ENCODE measurements around the gene MGRN1.

MGRN1 gene

GRCh38 chr16:4583906-4584305 lies 40.7 kb upstream of the MGRN1 start:
- TF ChIP-seq CSDC2 (CRISPR knock-in tag; IDR thresholded peaks at IDR 0.05) (no peak), RARB (CRISPR knock-in tag; IDR thresholded peaks at IDR 0.05) (no peak), POU6F1 (CRISPR knock-in tag; IDR thresholded peaks at IDR 0.05; ENCODE audit: borderline replicate concordance, low read depth) (no peak), OSR1 (CRISPR knock-in tag; IDR thresholded peaks at IDR 0.05) (no peak), ARNTL (CRISPR knock-in tag; IDR thresholded peaks at IDR 0.05; ENCODE audit: borderline replicate concordance, low read depth) (no peak), TCF4 (CRISPR knock-in tag; IDR thresholded peaks at IDR 0.05; ENCODE audit: borderline replicate concordance) (no peak), SNAI2 (CRISPR knock-in tag; IDR thresholded peaks at IDR 0.05) (no peak)
- ATAC-seq = no peak

- no peak for ATAC-seq
- TF ChIP-seq PPARA (CRISPR knock-in tag; IDR thresholded peaks at IDR 0.05; ENCODE audit: borderline replicate concordance) (no peak), POU6F1 (CRISPR knock-in tag; IDR thresholded peaks at IDR 0.05; ENCODE audit: borderline replicate concordance, low read depth) (no peak), ZNF70 (CRISPR knock-in tag; IDR thresholded peaks at IDR 0.05) (no peak), ZNF8 (CRISPR knock-in tag; IDR thresholded peaks at IDR 0.05) (no peak), GLIS3 (CRISPR knock-in tag; IDR thresholded peaks at IDR 0.05) (no peak), ESRRG (CRISPR knock-in tag; IDR thresholded peaks at IDR 0.05) (no peak), TOX (CRISPR knock-in tag; IDR thresholded peaks at IDR 0.05; ENCODE audit: borderline replicate concordance) (no peak), ZFP30 (CRISPR knock-in tag; IDR thresholded peaks at IDR 0.05) (no peak), TCF4 (CRISPR knock-in tag; IDR thresholded peaks at IDR 0.05; ENCODE audit: borderline replicate concordance) (no peak), ISL1 (CRISPR knock-in tag; IDR thresholded peaks at IDR 0.05) (no peak), ZFP3 (CRISPR knock-in tag; IDR thresholded peaks at IDR 0.05) (no peak), BACH2 (CRISPR knock-in tag; IDR thresholded peaks at IDR 0.05; ENCODE audit: borderline replicate concordance) (no peak)
Measured at GRCh38 chr16:4586291-4586690, 38.3 kb upstream of the MGRN1 start.

GRCh38 chr16:4588386-4588785 lies 36.2 kb upstream of the MGRN1 start:
- ATAC-seq = no peak
- TF ChIP-seq ARNTL (CRISPR knock-in tag; IDR thresholded peaks at IDR 0.05; ENCODE audit: borderline replicate concordance, low read depth) (no peak), CSRNP3 (CRISPR knock-in tag; IDR thresholded peaks at IDR 0.05) (no peak), ZNF70 (CRISPR knock-in tag; IDR thresholded peaks at IDR 0.05) (no peak), ESRRG (CRISPR knock-in tag; IDR thresholded peaks at IDR 0.05) (no peak)

GRCh38 chr16:4588961-4589360 lies 35.7 kb upstream of the MGRN1 start:
- ATAC-seq = no peak
- no peak for TF ChIP-seq RARB (CRISPR knock-in tag; IDR thresholded peaks at IDR 0.05)
- no peak for TF ChIP-seq ZFP30 (CRISPR knock-in tag; IDR thresholded peaks at IDR 0.05)
- TF ChIP-seq TCF4 (CRISPR knock-in tag; IDR thresholded peaks at IDR 0.05; ENCODE audit: borderline replicate concordance) = no peak
- TF ChIP-seq OSR1 (CRISPR knock-in tag; IDR thresholded peaks at IDR 0.05) = no peak
- TF ChIP-seq CSDC2 (CRISPR knock-in tag; IDR thresholded peaks at IDR 0.05) = no peak
- no peak for TF ChIP-seq ARNTL (CRISPR knock-in tag; IDR thresholded peaks at IDR 0.05; ENCODE audit: borderline replicate concordance, low read depth)
- no peak for TF ChIP-seq TOX (CRISPR knock-in tag; IDR thresholded peaks at IDR 0.05; ENCODE audit: borderline replicate concordance)
- no peak for TF ChIP-seq PPARA (CRISPR knock-in tag; IDR thresholded peaks at IDR 0.05; ENCODE audit: borderline replicate concordance)
- TF ChIP-seq TSHZ2 (CRISPR knock-in tag; IDR thresholded peaks at IDR 0.05) = no peak

GRCh38 chr16:4591191-4591590 lies 33.4 kb upstream of the MGRN1 start:
- ATAC-seq = no peak
- TF ChIP-seq ZNF70 (CRISPR knock-in tag; IDR thresholded peaks at IDR 0.05) (no peak), CSDC2 (CRISPR knock-in tag; IDR thresholded peaks at IDR 0.05) (no peak), ZC3H10 (CRISPR knock-in tag; IDR thresholded peaks at IDR 0.05) (no peak), OSR1 (CRISPR knock-in tag; IDR thresholded peaks at IDR 0.05) (no peak), ESRRG (CRISPR knock-in tag; IDR thresholded peaks at IDR 0.05) (no peak), TSHZ2 (CRISPR knock-in tag; IDR thresholded peaks at IDR 0.05) (no peak), PPARA (CRISPR knock-in tag; IDR thresholded peaks at IDR 0.05; ENCODE audit: borderline replicate concordance) (no peak), ISL1 (CRISPR knock-in tag; IDR thresholded peaks at IDR 0.05) (no peak), RARB (CRISPR knock-in tag; IDR thresholded peaks at IDR 0.05) (no peak), ZNF565 (CRISPR knock-in tag; conservative IDR thresholded peaks at IDR 0.05; ENCODE audit: low read depth) (no peak), ARNTL (CRISPR knock-in tag; IDR thresholded peaks at IDR 0.05; ENCODE audit: borderline replicate concordance, low read depth) (no peak), ZFP30 (CRISPR knock-in tag; IDR thresholded peaks at IDR 0.05) (no peak)

Measured in SK-N-SH treated with all-trans-retinoic acid at 6 μM for 48 hours (cell line).